ENCODE measurements around the gene MEF2C.

MEF2C gene

DNA sequence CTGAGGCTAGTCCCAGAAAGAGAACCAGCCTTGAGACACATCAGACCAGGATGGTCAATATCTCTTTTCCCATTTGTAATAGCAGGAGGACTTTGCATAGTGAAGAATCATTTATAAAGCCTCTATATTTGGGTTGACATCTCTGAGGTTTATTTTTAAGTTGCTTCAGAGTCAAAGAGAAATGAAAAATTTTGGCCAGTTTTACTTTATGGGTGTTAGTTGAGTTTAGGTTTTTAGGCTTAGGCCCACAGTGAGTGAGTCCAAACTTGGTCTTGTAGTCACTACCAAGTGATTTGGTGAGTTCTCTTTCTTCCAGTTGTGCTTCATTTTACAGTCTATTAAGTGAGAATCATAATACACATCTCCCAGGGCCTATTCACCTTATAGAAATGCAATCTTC, 5.3 kb upstream of the MEF2C start:
- no peak for DNase-seq (ENCODE audit: low read depth)

DNA sequence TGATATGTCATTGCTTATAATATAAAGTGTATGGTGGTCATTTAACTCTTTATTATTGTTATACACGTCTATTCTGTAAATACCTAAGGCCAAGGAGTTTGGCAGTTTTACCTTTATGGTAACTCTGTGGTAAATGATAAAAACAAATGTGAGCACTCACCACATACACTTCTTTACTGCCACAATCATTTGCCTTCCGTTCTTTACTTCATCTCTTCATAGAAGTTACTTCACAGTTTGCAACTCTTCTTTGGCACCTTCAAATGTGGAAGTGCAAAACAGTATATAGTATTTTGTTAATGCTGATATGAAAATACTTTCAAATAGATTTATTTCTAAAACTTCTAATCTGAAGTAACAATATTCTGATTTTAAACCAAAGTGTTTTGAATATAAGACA, 4.4 kb upstream of the MEF2C start:
- no peak for DNase-seq (ENCODE audit: low read depth)

DNA sequence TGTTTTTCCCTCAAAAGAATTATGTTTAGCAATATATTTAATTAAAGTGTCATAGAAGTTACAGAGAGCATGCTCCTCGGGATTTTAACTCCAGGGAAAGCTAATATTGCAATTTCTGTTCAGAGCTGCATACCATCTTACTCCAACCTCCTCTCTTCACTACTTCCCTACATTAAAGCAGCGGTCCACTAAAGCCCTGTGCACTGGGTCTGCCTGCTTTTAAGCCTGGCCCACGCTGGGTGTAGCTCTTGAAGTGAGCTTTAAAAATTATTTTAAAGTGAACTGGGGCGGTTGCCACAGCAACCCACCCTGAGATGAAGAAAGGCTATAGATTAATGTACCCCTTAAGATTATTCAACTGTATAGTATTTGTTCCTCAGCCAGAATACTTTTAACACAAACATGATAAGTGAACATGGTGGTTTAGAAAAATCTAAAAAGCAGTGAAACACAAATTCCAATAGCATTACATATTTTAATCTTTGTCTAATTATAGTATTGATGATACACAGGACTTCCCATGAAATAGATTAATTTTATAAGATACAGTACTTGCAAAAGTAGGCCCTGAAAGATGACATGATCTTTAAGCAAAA, 3.9 kb upstream of the MEF2C start:
- no peak for DNase-seq (ENCODE audit: low read depth)

DNA sequence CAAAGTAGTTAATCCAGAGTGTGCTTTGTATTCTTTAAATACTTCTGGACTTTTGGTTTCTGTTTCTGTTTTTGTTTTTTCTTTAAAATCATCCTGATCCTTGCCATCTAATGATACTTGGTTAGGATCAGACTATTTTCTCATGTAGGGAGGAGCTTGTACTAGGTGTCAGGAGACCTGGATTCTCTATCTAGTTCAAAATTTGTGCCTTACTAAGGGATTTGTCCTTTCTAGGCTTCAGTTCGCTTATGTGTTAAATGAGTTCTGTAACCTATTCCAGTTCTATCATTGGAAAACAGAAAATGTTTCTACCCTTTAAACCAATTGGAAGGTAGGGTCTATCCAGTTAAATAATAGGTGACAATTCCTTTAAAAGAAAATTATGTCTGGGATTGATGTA, 3.3 kb upstream of the MEF2C start:
- DNase-seq (ENCODE audit: low read depth): no peak

DNA sequence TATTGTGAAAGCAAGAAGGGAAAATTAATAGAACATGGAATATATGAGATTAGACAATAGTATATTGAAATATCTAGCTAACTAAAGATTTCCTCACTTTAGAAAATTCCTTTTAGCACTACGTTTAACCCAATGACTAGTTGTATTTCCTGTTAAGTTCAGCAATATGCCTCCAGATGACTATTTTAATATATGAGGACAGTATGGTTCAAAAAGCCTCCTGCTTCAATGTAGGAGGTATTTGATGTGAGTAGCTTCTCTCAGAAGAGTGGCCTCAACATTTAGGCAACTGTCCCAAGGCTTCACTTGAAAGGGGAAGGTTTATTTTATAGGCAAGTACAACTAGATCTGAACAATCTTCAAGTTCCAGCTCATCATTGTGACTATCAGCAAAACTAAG, 2.0 kb upstream of the MEF2C start:
- no peak for DNase-seq (ENCODE audit: low read depth)

DNA sequence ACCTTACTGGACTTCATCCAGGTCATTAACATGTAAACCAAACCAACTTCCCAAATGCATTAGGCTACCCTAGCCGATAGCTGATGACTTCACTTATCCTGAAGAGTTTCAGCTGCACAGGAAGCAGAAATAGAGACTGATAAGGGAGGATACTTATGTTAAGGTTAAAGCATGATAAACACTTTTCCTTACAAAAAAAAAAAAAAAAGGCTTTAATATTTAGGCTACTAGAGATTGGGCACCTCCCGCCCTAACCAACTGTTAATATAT, 1.6 kb upstream of the MEF2C start:
- no peak for DNase-seq (ENCODE audit: low read depth)

DNA sequence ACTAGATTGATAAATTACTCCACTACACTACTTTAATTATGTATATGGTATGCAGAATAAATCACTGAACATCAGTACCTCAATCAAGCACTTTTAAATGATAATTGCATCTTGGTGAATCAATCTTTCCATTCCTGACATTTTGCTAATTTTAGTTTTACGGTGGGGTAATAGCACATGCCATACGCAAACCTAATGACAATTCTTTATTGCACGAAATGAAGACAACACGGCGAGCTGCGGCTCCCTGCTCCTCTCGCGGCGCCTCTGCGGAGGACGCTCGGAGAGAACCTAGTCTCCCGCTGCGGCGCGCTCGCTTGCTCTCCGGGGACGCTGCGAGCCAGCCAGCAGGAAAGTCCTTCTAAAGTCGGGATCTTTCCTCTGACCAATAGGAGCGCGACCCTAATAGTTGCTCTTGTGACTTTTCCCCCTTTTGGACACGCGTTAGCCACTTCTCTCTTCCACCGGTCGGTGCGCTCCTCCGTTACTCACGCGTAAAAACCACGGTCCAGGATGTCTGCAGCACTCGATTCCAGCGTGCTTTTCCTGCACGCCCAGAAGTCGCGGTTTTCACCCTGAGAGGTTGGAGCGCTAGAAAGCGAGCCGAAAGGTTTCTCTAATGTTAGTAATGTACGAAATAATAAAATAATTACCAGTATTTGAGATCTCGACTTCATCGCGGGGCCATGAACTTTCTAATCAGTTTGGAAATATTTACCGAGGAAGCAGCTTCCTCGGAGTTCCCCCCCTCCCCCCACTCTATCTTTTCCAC, 1.0 kb upstream of the MEF2C start:
- no peak for DNase-seq (ENCODE audit: low read depth)

DNA sequence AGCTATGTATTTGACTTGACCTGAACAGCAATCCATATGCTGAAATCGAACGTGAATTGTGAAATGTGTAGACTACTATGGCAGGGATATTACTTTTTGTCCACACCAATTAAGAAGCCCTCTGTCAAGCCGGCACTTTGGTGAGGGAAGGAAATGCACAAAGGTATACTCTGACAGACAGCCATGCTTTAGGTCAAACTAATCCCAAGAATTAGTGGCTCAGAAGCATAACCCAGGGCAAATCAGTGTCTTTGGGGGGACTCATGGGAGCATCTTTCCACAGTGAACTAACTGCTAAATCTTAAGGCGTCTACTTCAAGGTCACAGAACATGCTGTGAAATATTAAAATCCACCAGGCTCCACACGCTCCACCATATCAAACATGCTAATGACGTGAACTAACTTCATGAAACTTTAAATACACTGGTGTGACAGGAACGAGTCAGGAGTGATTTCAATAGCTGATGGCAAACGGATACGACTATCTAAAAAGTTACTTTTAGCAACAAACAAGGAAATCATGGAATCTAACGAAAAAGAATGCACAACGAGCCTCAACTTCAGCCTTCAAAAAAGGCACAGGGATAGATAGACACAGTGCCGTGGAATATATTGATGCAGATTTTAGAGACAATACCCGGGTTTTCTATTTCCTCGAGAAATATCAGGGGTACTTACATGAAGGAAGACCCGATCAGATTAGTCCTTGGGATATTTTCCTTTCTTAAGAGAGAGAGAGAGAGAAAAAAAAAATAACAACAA, 527 bp downstream of the MEF2C start:
- no peak for DNase-seq (ENCODE audit: low read depth)

DNA sequence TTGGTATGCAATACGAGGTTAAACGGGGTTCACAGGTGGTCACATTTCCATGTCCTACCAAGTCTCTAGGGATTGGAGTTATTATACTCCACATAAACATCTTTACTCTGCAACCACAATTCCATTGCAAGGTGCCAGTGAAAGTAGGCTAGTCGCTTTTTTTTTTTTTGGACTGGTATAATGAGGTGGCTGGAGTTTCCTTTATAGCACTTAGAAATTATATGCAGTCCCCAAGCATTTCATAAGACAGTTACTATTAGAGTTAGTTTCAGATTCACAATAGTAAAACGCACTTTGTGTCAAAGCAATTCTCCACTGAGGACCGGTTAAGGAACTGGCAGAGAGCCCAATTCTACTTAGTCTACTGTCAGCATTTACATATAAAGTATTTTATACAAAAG, 1.4 kb downstream of the MEF2C start:
- DNase-seq (ENCODE audit: low read depth): no peak

DNA sequence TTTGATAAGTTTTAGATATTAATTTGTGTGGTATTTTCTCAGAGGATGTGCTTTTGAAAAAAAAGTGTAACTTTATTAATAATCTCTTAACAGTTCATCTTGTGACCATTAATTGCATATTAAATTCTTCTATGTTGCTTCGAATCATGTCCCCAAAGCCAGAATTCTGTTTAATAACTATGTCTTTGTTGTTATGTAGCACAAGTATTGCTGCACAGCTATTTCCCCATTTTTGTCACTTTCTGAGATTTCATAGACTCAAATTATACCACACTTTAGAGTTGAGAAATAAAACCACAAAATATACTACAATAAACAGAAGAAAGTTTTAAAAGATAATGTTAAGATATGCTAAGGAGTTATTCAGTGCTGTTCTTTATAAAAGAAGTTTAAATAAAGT, 2.8 kb downstream of the MEF2C start:
- DNase-seq (ENCODE audit: low read depth): no peak

DNA sequence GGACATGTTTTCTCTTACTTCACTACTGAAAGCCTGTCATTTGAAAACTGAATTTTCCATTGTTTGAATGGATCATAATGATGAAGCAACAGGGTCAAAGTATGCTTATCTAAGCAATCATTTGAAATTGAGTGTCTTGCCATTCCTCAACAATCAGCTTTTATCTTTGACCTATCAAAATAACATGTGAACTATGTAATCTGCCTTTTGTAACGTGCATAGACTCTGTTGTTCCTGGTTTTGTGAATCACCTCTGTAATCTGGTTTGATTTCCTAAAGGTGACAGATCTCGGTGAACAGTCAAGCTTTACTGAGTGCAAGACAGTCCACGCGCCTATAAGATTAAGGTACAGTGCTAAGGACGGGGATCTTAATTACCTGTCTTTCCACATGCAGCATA, 3.3 kb downstream of the MEF2C start:
- no peak for DNase-seq (ENCODE audit: low read depth)

DNA sequence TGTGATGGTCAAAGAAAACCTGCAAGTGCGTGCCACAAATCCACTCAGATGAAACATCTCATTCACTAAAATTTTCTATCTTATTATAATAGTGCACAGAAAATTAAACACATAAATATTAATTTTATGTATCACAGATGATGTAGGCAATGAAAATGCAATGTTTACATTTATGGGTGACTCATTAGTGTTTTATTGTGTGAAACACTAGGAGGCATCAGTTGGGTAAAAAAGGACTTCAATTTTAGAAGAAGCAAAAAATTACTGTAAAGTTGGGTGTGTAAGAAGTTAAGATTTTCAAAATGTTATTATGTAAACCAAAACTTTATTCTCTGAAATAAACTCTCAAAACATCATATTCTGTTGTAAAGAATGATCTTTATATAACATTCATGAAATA, 4.0 kb downstream of the MEF2C start:
- DNase-seq (ENCODE audit: low read depth): no peak

DNA sequence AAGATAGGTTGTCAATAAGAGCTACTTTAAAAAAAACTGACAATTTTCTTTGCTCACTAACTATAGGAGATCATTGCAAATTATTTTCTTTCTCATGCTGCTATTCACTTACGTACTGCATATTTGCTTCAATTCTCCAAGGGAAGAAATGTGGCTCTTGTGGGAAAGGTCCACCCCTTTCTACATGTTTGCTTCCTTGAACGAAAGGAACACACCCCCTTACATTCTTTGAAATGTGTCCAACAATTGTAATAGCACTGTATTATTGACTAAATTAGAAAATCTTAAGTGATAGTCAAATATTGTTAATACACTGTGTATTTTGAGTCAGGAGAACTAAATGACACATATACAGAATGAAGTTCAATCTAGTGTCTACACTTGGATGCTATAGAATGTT, 5.2 kb downstream of the MEF2C start:
- DNase-seq (ENCODE audit: low read depth): no peak

DNA sequence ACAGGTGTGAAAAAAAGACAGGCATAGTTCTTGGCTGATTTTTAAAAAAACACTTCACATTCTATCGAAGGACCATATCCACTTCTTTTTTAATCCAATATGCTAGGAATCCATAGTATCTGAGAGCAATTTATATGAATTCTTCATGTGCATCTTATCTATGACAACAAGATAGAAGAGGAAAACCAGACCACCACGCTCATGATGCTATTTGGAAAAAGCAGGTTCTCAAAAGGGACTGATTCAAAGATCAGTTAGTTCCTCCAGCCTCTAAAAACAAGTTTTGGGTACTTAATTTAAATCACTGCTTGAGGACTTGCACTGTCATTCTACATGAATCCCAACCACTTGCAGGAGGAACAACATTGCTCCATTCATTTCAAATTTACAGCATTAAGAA, 6.3 kb downstream of the MEF2C start:
- no peak for DNase-seq (ENCODE audit: low read depth)

DNA sequence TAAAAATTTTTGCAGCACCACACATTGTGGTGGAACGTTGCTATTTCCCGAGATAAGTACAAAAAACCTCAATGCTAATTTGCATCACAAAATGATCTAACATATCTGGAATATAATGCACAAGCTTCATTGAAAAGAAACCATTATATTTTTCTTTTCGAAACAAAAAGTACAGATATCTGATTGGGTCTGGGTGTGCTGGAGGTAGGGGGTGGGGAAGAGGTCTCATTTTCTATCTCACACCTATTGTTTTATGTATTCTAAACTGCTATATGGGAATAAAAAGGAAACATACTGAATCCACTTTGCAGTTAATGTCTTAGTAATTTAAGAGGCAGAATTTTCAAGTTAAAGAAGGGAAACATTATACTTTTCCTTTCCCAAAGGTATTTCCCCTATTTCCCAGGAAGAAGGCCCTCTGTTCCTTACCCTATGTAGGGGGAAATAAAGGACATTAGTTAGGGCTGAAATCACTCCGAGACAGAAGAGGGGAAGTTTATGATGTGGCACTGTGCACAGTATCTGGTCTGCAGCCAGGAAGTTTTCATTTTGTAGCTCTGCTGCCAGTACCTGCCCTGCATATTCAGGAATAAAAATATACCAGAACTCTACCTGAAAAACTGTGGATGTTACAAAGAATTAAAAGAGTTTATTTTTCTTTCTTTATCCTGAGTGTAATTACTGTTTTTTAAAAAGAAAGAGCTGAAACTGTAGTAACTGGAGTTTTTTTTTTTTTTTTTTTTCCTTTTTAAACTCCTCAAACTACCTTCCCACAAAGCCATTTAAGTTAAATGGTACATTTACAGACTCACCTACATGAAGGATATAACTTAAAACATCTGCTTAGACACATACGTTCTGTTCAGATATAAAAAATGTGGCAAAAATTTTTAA, 7.4 kb downstream of the MEF2C start:
- DNase-seq (ENCODE audit: low read depth): no peak

DNA sequence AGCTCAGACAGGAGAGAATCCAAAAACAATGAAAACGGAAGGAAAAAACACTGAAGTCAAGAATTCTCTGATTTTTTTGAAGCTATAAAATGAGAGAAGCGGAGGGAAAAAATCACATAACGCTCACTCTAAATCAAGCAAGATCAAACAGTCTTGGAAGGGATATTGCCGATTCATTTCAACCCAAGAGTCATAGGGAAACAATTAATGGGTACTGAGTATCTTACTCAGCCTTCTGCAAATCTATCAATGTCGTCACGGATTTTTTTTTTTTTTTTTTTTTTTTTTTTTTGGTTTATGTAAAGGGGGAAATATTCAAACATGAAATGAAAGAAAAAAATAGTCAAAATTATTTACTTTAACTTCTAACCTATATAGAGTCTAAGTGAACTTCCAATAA, 9.5 kb downstream of the MEF2C start:
- no peak for DNase-seq (ENCODE audit: low read depth)

DNA sequence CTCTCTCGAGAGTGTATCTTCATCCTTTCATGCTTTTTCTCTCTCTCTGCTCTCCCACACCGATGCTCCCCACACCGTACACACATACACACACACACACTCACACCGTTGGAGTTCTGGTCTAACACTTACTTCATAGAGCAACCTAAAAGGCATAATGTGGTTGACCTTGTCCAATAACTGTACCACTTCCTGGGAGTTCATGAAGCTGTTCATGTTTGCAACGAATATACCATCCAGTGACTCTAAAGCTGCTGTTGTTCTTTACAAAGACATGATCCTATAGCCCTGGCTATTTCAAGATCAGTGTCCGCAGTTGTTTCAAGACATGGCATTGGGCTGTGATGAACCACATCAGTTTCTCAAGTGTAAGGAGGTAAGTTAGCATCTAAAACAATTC, 10.0 kb downstream of the MEF2C start:
- no peak for DNase-seq (ENCODE audit: low read depth)

DNA sequence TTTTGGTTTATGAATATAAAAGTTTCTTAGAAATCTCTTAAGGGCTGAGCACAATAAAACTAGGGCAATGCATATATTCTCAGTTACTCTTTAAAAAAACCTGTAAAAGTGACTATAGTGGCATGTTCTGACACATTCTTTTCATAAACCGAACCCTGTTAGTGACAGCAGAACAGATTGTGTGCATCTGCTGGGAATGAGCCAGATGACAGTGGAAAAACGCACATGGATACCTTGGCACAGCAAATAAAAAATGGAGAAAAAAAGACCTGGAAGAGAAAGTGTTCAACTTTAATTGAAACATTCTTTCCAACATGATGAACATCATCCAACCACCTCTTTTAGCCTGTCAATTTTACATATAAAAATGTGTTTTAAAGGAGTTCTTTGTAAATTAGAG, 12.7 kb downstream of the MEF2C start:
- no peak for DNase-seq (ENCODE audit: low read depth)

DNA sequence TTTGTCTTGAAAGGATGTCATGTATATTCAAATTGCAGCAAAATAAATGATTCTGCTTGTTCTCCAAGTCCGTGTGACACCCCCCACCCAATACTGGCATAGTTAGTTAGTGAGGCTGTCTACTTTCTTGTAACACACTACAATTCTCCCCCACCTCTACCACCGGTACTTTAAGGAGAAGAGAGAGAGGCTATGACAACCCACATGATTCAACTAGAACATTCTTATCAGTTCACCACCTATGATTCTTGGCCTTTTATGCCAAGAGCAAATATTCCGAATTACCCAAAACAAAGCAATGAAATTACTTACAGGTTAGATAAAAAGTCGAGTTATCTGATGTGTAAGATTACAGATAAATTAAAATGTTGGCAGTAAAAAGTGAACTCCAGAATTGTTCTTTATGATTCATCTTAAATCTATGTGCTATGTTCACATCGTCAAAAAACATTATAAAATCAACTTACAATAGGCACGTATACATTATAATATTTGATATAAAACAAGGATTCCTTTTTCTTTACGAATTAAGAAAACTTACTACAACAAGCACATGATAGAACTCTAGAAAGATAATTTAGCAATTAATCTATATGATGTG, 14.4 kb downstream of the MEF2C start:
- DNase-seq (ENCODE audit: low read depth): no peak

DNA sequence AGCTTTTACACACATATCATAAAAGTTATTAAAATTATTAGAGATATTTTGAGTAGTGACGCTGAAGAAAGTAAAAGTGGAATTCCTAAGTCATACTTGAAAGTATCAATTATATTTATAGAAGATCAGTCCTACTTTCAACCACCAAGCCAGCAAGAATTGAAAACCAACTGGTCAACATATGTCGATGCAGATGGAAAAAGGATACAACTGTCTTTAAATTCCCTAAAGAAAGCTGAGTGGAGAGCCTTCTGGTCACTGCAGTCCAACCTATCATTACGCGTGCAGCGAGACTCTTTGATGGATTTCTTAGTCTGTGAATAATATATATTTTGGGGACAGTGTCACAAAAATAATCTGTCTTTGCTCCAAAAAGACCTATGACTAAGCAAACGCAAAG, 15.3 kb downstream of the MEF2C start:
- DNase-seq (ENCODE audit: low read depth): no peak

DNA sequence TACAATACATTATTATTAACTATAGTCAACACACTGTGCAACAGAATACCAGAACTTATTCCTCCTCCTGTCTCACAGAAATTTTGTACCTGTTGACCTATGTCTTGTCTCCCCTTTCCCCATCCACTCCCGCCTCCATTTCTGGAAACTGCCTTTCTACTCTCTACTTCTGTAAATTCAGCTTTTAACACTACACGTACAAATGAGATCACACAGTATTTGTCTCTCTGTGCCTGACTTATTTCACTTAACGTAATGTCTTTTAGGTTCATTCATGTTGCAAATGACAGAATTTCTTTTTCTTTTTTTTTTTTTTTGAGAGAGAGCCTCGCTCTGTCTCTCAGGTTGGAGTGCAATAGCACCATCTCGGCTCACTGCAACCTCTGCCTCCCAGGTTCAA, 19.5 kb downstream of the MEF2C start:
- DNase-seq (ENCODE audit: low read depth): no peak

DNA sequence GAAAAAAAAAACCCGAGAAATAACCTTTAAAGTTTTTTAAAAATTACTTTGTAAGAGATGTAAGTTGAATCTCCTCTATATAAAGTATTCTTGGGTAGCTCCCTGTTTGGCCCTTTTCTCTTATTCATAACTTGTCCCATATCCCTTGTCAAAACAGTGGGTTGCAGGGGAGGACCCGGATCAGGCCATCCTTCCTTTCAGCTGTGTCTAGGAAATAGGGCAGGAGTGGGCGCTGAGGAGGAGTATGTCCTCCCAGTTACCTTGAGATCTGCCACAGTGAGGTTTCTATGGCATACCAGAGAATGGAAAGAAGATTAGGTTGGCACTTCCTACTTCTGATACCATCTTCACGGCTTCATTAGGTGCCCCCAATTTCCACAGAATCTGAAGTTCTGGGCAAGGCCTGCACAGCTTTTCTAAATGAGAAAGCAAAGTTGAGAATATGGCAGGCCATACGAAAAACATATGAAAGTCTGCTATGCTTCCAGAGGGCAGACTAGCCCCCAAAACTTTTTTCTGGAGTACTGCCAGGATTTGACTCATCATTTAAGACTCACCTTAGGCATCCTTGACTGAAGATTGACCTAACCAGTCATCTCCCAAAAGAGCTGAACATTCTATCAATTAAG, 20.3 kb downstream of the MEF2C start:
- no peak for DNase-seq (ENCODE audit: low read depth)
